ENCODE measurements around the gene ACSM5. TPM values are rescaled to one million over a fixed set of nuclear protein-coding genes. Genes with fewer than 3 reads are reported as not detected.

ACSM5 gene
- total and polyA plus RNA-seq, 2 of the 8 experiments (the other 6 are each of a cell fraction or from before 2014, with no cell fraction given) = not detected

DNA sequence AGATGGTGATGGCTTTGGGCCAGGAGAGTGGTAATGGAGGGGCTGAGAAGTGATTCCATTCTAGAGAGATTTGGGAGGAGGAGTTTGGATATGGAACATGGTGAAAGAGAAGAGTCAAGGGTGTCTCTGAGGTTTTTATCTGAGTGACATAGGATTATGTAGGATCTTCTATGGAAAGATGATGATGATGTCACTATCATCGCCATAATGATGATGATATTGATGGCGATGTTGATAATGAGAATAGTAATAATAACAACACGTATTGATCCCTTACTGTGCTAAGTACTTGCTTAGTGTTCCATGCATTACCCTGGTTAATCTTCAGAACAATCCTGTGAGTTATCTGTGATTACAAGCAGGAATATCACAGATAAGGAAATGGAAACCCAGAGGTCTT is 21.4 kb upstream of the ACSM5 start:
- Histone ChIP-seq H3K23ac (ENCODE audit: insufficient read length) (no peak overlapping the region), H2BK20ac (ENCODE audit: low read length) (no peak overlapping the region), H3K56ac (replicated peaks; ENCODE audit: insufficient read length, low read depth, low read length) (no peak overlapping the region), H3K4ac (replicated peaks; ENCODE audit: insufficient read length, low read depth, low read length) (no peak overlapping the region), H4K8ac (ENCODE audit: extremely low read depth, insufficient read depth, low read length) (no peak overlapping the region), H2AK5ac (ENCODE audit: low read depth, low read length) (no peak overlapping the region), H2BK15ac (ENCODE audit: low read length) (no peak overlapping the region), H3K18ac (ENCODE audit: extremely low read depth, low read length) (no peak overlapping the region), H3K4me3 (ENCODE audit: extremely low read depth in 1 of 4, insufficient read depth in 2 of 4, low read depth in 3 of 4, low read length in 4 of 4) (no peak overlapping the region), H3K27me3 (replicated peaks in 1 of 4; ENCODE audit: control insufficient read depth in 3 of 4, extremely low read depth in 1 of 4, insufficient read depth in 3 of 4, low read length in 3 of 4) (no peaks in the 10 kb centered on the region), H3K14ac (ENCODE audit: insufficient read length) (no peak overlapping the region), H3K79me2 (ENCODE audit: control insufficient read depth in 1 of 2, insufficient read depth in 2 of 2, low read length in 2 of 2) (no peaks in the 10 kb centered on the region), H2BK12ac (ENCODE audit: low read depth, low read length) (no peak overlapping the region), H3K27ac (ENCODE audit: low read depth, low read length) (no peak overlapping the region), H3K79me1 (ENCODE audit: low read depth, low read length) (no peaks in the 10 kb centered on the region), H3K36me3 (ENCODE audit: control insufficient read depth in 2 of 4, insufficient read depth in 4 of 4, low read length in 3 of 4) (no peaks in the 10 kb centered on the region), H4K20me1 (replicated peaks in 1 of 2; ENCODE audit: control insufficient read depth in 1 of 2, insufficient read depth in 2 of 2, low read length in 2 of 2) (peaks cover 0 to 4% of the 10 kb centered on the region in 2 experiments), H3K23me2 (ENCODE audit: low read depth, low read length) (peaks cover 6% of the 10 kb centered on the region; the same call in 1 of the 2 replicates), H3K4me1 (replicated peaks in 1 of 4; ENCODE audit: control insufficient read depth in 3 of 4, insufficient read depth in 4 of 4, low read length in 3 of 4) (peaks cover 0 to 5% (median 2%) of the 10 kb centered on the region in 4 experiments; a peak in 4 of 7 replicates), H3K9me3 (ENCODE audit: insufficient read depth in 2 of 2, low read depth in 1 of 2, low read length in 1 of 2) (no peaks in the 10 kb centered on the region), H3K4me2 (ENCODE audit: insufficient read depth in 1 of 2, low read depth in 2 of 2, low read length in 2 of 2) (no peak overlapping the region), H4K5ac (ENCODE audit: insufficient read length, low read depth, low read length) (no peak overlapping the region), H3K9ac (replicated peaks in 1 of 4; ENCODE audit: extremely low read depth in 1 of 4, low read depth in 3 of 4, low read length in 3 of 4) (no peak overlapping the region), H4K91ac (replicated peaks; ENCODE audit: insufficient read length, low read length) (no peak overlapping the region), H2BK120ac (replicated peaks; ENCODE audit: low read depth, low read length) (no peak overlapping the region), H2AFZ (ENCODE audit: low read length) (no peak overlapping the region), H2BK5ac (ENCODE audit: low read depth, low read length) (no peak overlapping the region)
- FAIRE-seq (no peak), DNase-seq (ENCODE audit: low read depth in 1 of 2, low spot score in 2 of 2) (no peak)
- WGBS, 2 experiments (ENCODE audit: extremely low coverage in 1 of 2, insufficient coverage in 1 of 2, insufficient read length in 1 of 2, insufficient replicate concordance in 2 of 2, low coverage in 1 of 2, low lambda C conversion rate in 2 of 2, missing lambda C conversion rate in 1 of 2) = 98% methylated on average over 3 of the region's 3 CpGs; no CpG with 5 or more reads in 1 of the 2 experiments
- ChIA-PET CTCF (ENCODE audit: partially characterized antibody) (interaction anchor here (5.7 to 5.9 kb wide), 2 partner anchors 481 to 489 kb away, joined by 57 to 78 read pairs; no protein-coding TSS in a partner anchor), POLR2A (ENCODE audit: partially characterized antibody) (no interaction called here)
- TF ChIP-seq BACH1 (IDR thresholded peaks at IDR 0.05; ENCODE audit: low read length) (no peak), RBBP5 (IDR thresholded peaks at IDR 0.05; ENCODE audit: borderline replicate concordance, low read depth, low read length) (no peak), TAF1 (IDR thresholded peaks at IDR 0.05; ENCODE audit: low read depth, low read length) (no peak), MAFK (IDR thresholded peaks at IDR 0.05; ENCODE audit: low read depth, low read length) (no peak), YY1 (IDR thresholded peaks at IDR 0.05; ENCODE audit: low read depth, low read length) (no peak), JUND (IDR thresholded peaks at IDR 0.05; ENCODE audit: low read length) (no peak), SIN3A (conservative IDR thresholded peaks at IDR 0.05 in 1 of 2, IDR thresholded peaks at IDR 0.05 in 1 of 2; ENCODE audit: low read depth in 1 of 2, low read length in 2 of 2) (no peak), POLR2AphosphoS5 (IDR thresholded peaks at IDR 0.05; ENCODE audit: low read depth, low read length) (no peak), RFX5 (IDR thresholded peaks at IDR 0.05; ENCODE audit: borderline replicate concordance, low read depth, low read length) (no peak), POLR2A (IDR thresholded peaks at IDR 0.05; ENCODE audit: control extremely low read depth in 1 of 2, low read depth in 2 of 2, low read length in 2 of 2) (no peak)
- TF ChIP-seq, protein P1, sequence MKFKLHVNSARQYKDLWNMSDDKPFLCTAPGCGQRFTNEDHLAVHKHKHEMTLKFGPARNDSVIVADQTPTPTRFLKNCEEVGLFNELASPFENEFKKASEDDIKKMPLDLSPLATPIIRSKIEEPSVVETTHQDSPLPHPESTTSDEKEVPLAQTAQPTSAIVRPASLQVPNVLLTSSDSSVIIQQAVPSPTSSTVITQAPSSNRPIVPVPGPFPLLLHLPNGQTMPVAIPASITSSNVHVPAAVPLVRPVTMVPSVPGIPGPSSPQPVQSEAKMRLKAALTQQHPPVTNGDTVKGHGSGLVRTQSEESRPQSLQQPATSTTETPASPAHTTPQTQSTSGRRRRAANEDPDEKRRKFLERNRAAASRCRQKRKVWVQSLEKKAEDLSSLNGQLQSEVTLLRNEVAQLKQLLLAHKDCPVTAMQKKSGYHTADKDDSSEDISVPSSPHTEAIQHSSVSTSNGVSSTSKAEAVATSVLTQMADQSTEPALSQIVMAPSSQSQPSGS (IDR thresholded peaks at IDR 0.05; ENCODE audit: low read length) = no peak
